ENCODE data around the gene NALCN. TPM values are rescaled to one million over a fixed set of nuclear protein-coding genes. Genes with fewer than 3 reads are reported as not detected.

The NALCN gene
- total and polyA plus RNA-seq, 4 experiments from 2014 or later: not detected

GRCh38 chr13:101109005-101109404 is 307.3 kb downstream of the NALCN start:
- Mint-ChIP-seq H3K4me3 (no peak overlapping the region), H3K36me3 (no peaks in the 10 kb centered on the region), H3K27ac (no peak overlapping the region), H3K4me1 (no peaks in the 10 kb centered on the region), H3K9me3 (peaks cover 0 to 8% (median 1%) of the 10 kb centered on the region in 8 donors), H3K27me3 (peaks cover 5 to 10% of the 10 kb centered on the region in 2 donors)
- no peaks in the 10 kb centered on the region for H3K9me3 ChIP-seq (ENCODE audit: control insufficient read depth in 1 of 2, low read length in 2 of 2)
- ChIA-PET CTCF (ENCODE audit: partially characterized antibody) (interaction anchor here (1.2 kb wide), 1 partner anchor 19 kb away, joined by 3 read pairs; no protein-coding TSS in a partner anchor), POLR2A (ENCODE audit: partially characterized antibody) (no interaction called here)
- H3K4me1 ChIP-seq (ENCODE audit: insufficient read depth, low read length): no peaks in the 10 kb centered on the region
- H3K27me3 ChIP-seq (ENCODE audit: insufficient read depth, low read length): no peaks in the 10 kb centered on the region
- H3K4me3 ChIP-seq (ENCODE audit: low read length in 2 of 2): no peak overlapping the region
- intact Hi-C loops (cut with micrococcal nuclease): no loop called here
- H3K27ac ChIP-seq (ENCODE audit: low read depth, low read length): no peak overlapping the region
- no peaks in the 10 kb centered on the region for H3K36me3 ChIP-seq (ENCODE audit: insufficient read depth, low read length)
- no peak for DNase-seq

- Mint-ChIP-seq H3K4me3 (no peak overlapping the region), H3K27me3 (peaks cover 10 to 15% of the 10 kb centered on the region in 2 donors), H3K27ac (no peak overlapping the region), H3K36me3 (no peaks in the 10 kb centered on the region), H3K9me3 (no peaks in the 10 kb centered on the region), H3K4me1 (no peaks in the 10 kb centered on the region)
- DNase-seq: no peak
- ChIA-PET POLR2A (ENCODE audit: partially characterized antibody) (no interaction called here), CTCF (ENCODE audit: partially characterized antibody) (interaction anchor here (0.6 kb wide), 1 partner anchor 525 kb away, joined by 3 read pairs; no protein-coding TSS in a partner anchor)
- Histone ChIP-seq H3K4me3 (ENCODE audit: low read length in 2 of 2) (no peak overlapping the region), H3K27me3 (ENCODE audit: insufficient read depth, low read length) (no peaks in the 10 kb centered on the region), H3K4me1 (ENCODE audit: insufficient read depth, low read length) (no peaks in the 10 kb centered on the region), H3K27ac (ENCODE audit: low read depth, low read length) (no peak overlapping the region), H3K9me3 (ENCODE audit: control insufficient read depth in 1 of 2, low read length in 2 of 2) (no peaks in the 10 kb centered on the region), H3K36me3 (ENCODE audit: insufficient read depth, low read length) (no peaks in the 10 kb centered on the region)
- intact Hi-C loops (cut with micrococcal nuclease): no loop called here
These were observed 317.4 kb downstream of the NALCN start for GRCh38 chr13:101098873-101099272.

- Mint-ChIP-seq H3K4me3 (no peak overlapping the region), H3K36me3 (no peaks in the 10 kb centered on the region), H3K9me3 (no peaks in the 10 kb centered on the region), H3K4me1 (no peaks in the 10 kb centered on the region), H3K27ac (no peak overlapping the region), H3K27me3 (peaks cover 8 to 20% of the 10 kb centered on the region in 2 donors)
- DNase-seq: no peak
- Histone ChIP-seq H3K9me3 (ENCODE audit: control insufficient read depth in 1 of 2, low read length in 2 of 2) (no peaks in the 10 kb centered on the region), H3K4me1 (ENCODE audit: insufficient read depth, low read length) (no peaks in the 10 kb centered on the region), H3K27ac (ENCODE audit: low read depth, low read length) (no peak overlapping the region), H3K36me3 (ENCODE audit: insufficient read depth, low read length) (no peaks in the 10 kb centered on the region), H3K27me3 (ENCODE audit: insufficient read depth, low read length) (no peaks in the 10 kb centered on the region), H3K4me3 (ENCODE audit: low read length in 2 of 2) (no peak overlapping the region)
- CTCF ChIA-PET (ENCODE audit: partially characterized antibody): no interaction called here
- intact Hi-C loops (cut with micrococcal nuclease): no loop called here
- POLR2A ChIA-PET (ENCODE audit: partially characterized antibody): no interaction called here
These were observed 323.3 kb downstream of the NALCN start for GRCh38 chr13:101092985-101093384.

GRCh38 chr13:101090287-101090686 is 326.0 kb downstream of the NALCN start:
- H3K36me3 ChIP-seq (ENCODE audit: insufficient read depth, low read length): no peaks in the 10 kb centered on the region
- no peak overlapping the region for H3K27ac ChIP-seq (ENCODE audit: low read depth, low read length)
- intact Hi-C loops (cut with micrococcal nuclease): no loop called here
- Mint-ChIP-seq H3K9me3 (peaks cover 0 to 2% (median 0%) of the 10 kb centered on the region in 8 donors), H3K27ac (no peak overlapping the region), H3K4me3 (no peak overlapping the region), H3K4me1 (no peaks in the 10 kb centered on the region), H3K27me3 (peaks cover 6 to 19% of the 10 kb centered on the region in 2 donors), H3K36me3 (no peaks in the 10 kb centered on the region)
- no peak for DNase-seq
- H3K27me3 ChIP-seq (ENCODE audit: insufficient read depth, low read length): no peaks in the 10 kb centered on the region
- no peak overlapping the region for H3K4me3 ChIP-seq (ENCODE audit: low read length in 2 of 2)
- H3K4me1 ChIP-seq (ENCODE audit: insufficient read depth, low read length): no peaks in the 10 kb centered on the region
- POLR2A ChIA-PET (ENCODE audit: partially characterized antibody): no interaction called here
- CTCF ChIA-PET (ENCODE audit: partially characterized antibody): no interaction called here
- no peaks in the 10 kb centered on the region for H3K9me3 ChIP-seq (ENCODE audit: control insufficient read depth in 1 of 2, low read length in 2 of 2)

GRCh38 chr13:101085551-101085950 is 330.8 kb downstream of the NALCN start:
- no peak overlapping the region for H3K4me3 ChIP-seq (ENCODE audit: low read length in 2 of 2)
- peaks cover 0 to 10% of the 10 kb centered on the region in 2 donors for H3K27me3 Mint-ChIP-seq
- H3K27ac Mint-ChIP-seq: no peak overlapping the region
- intact Hi-C loops (cut with micrococcal nuclease): no loop called here
- no peak overlapping the region for H3K27ac ChIP-seq (ENCODE audit: low read depth, low read length)
- H3K9me3 Mint-ChIP-seq: peaks cover 0 to 5% (median 0%) of the 10 kb centered on the region in 8 donors
- H3K4me3 Mint-ChIP-seq: no peak overlapping the region
- no peaks in the 10 kb centered on the region for H3K27me3 ChIP-seq (ENCODE audit: insufficient read depth, low read length)
- no peaks in the 10 kb centered on the region for H3K9me3 ChIP-seq (ENCODE audit: control insufficient read depth in 1 of 2, low read length in 2 of 2)
- H3K4me1 Mint-ChIP-seq: no peaks in the 10 kb centered on the region
- H3K36me3 Mint-ChIP-seq: no peaks in the 10 kb centered on the region
- no peaks in the 10 kb centered on the region for H3K4me1 ChIP-seq (ENCODE audit: insufficient read depth, low read length)
- CTCF ChIA-PET (ENCODE audit: partially characterized antibody): no interaction called here
- POLR2A ChIA-PET (ENCODE audit: partially characterized antibody): no interaction called here
- no peaks in the 10 kb centered on the region for H3K36me3 ChIP-seq (ENCODE audit: insufficient read depth, low read length)
- DNase-seq: no peak

GRCh38 chr13:101082441-101082840 is 333.9 kb downstream of the NALCN start:
- no peak for DNase-seq
- no peaks in the 10 kb centered on the region for H3K27me3 ChIP-seq (ENCODE audit: insufficient read depth, low read length)
- H3K9me3 ChIP-seq (ENCODE audit: control insufficient read depth in 1 of 2, low read length in 2 of 2): no peaks in the 10 kb centered on the region
- H3K4me1 ChIP-seq (ENCODE audit: insufficient read depth, low read length): no peaks in the 10 kb centered on the region
- H3K4me3 ChIP-seq (ENCODE audit: low read length in 2 of 2): no peak overlapping the region
- no peak overlapping the region for H3K27ac ChIP-seq (ENCODE audit: low read depth, low read length)
- H3K36me3 ChIP-seq (ENCODE audit: insufficient read depth, low read length): no peaks in the 10 kb centered on the region
- Mint-ChIP-seq H3K4me1 (no peaks in the 10 kb centered on the region), H3K27me3 (peaks cover 0 to 2% of the 10 kb centered on the region in 2 donors), H3K4me3 (no peak overlapping the region), H3K36me3 (no peaks in the 10 kb centered on the region), H3K27ac (no peak overlapping the region), H3K9me3 (peaks cover 0 to 7% (median 3%) of the 10 kb centered on the region in 8 donors)
- intact Hi-C loops (cut with micrococcal nuclease): no loop called here
- POLR2A ChIA-PET (ENCODE audit: partially characterized antibody): no interaction called here
- CTCF ChIA-PET (ENCODE audit: partially characterized antibody): no interaction called here

- no peak overlapping the region for H3K27ac ChIP-seq (ENCODE audit: low read depth, low read length)
- H3K36me3 ChIP-seq (ENCODE audit: insufficient read depth, low read length): no peaks in the 10 kb centered on the region
- H3K4me1 Mint-ChIP-seq: no peaks in the 10 kb centered on the region
- no peaks in the 10 kb centered on the region for H3K4me1 ChIP-seq (ENCODE audit: insufficient read depth, low read length)
- ChIA-PET CTCF (ENCODE audit: partially characterized antibody) (no interaction called here), POLR2A (ENCODE audit: partially characterized antibody) (no interaction called here)
- no peak overlapping the region for H3K4me3 ChIP-seq (ENCODE audit: low read length in 2 of 2)
- no peaks in the 10 kb centered on the region for H3K27me3 ChIP-seq (ENCODE audit: insufficient read depth, low read length)
- intact Hi-C loops (cut with micrococcal nuclease): no loop called here
- peaks cover 0 to 5% (median 3%) of the 10 kb centered on the region in 8 donors for H3K9me3 Mint-ChIP-seq
- no peak for DNase-seq
- H3K9me3 ChIP-seq (ENCODE audit: control insufficient read depth in 1 of 2, low read length in 2 of 2): no peaks in the 10 kb centered on the region
- H3K4me3 Mint-ChIP-seq: no peak overlapping the region
- H3K36me3 Mint-ChIP-seq: no peaks in the 10 kb centered on the region
- no peak overlapping the region for H3K27ac Mint-ChIP-seq
- H3K27me3 Mint-ChIP-seq: peaks cover 0 to 2% of the 10 kb centered on the region in 2 donors
These were observed 335.7 kb downstream of the NALCN start for GRCh38 chr13:101080616-101081015.

- intact Hi-C loops (cut with micrococcal nuclease): no loop called here
These were observed 351.0 kb downstream of the NALCN start for GRCh38 chr13:101065329-101065728.

More at GRCh38 chr13:101065329-101065728, 351.0 kb downstream of the NALCN start:
- ChIA-PET CTCF (ENCODE audit: partially characterized antibody) (no interaction called here), POLR2A (ENCODE audit: partially characterized antibody) (no interaction called here)
- no peak overlapping the region for H3K27ac ChIP-seq (ENCODE audit: low read depth, low read length)
- peaks cover 8 to 21% of the 10 kb centered on the region in 2 donors for H3K27me3 Mint-ChIP-seq
- H3K4me1 Mint-ChIP-seq: no peaks in the 10 kb centered on the region
- H3K27me3 ChIP-seq (ENCODE audit: insufficient read depth, low read length): no peaks in the 10 kb centered on the region
- H3K36me3 ChIP-seq (ENCODE audit: insufficient read depth, low read length): no peaks in the 10 kb centered on the region
- H3K4me1 ChIP-seq (ENCODE audit: insufficient read depth, low read length): no peaks in the 10 kb centered on the region
- no peak for DNase-seq
- no peak overlapping the region for H3K4me3 ChIP-seq (ENCODE audit: low read length in 2 of 2)
- no peaks in the 10 kb centered on the region for H3K9me3 ChIP-seq (ENCODE audit: control insufficient read depth in 1 of 2, low read length in 2 of 2)
- H3K36me3 Mint-ChIP-seq: no peaks in the 10 kb centered on the region
- peaks cover 0 to 2% (median 0%) of the 10 kb centered on the region in 8 donors for H3K9me3 Mint-ChIP-seq
- no peak overlapping the region for H3K4me3 Mint-ChIP-seq
- no peak overlapping the region for H3K27ac Mint-ChIP-seq
